Stomach (tissue), 4 donors: ENCODE results near the gene ESCO1.

Experiments
- EP300 ChIP-seq: sonication (generic); formaldehyde crosslinking; IDR thresholded peaks from one replicate; pipeline ENCODE4 v1.6.1; 2017; ENCODE audit warnings: antibody characterized with exemption
- POLR2A ChIP-seq, 4 donors: fragments of 450-650 bp; IDR thresholded peaks; one replicate each; pipeline ENCODE4 v1.6.1; 2016; ENCODE audit warnings: antibody characterized with exemption in 4 of 4, control low read depth in 2 of 4, mild to moderate bottlenecking in 1 of 4, moderate library complexity in 1 of 4
- POLR2AphosphoS5 ChIP-seq, 3 donors: sonication (generic); formaldehyde crosslinking; IDR thresholded peaks; one replicate each; pipeline ENCODE4 v1.6.1; 2016; ENCODE audit warnings: antibody characterized with exemption in 3 of 3
- TF ChIP-seq, protein P1 (sequence below), 7 experiments: fragments of 450-650 bp in 4 of 7; fragments of 200-600 bp in 3 of 7; sonication (generic) in 3 of 7; IDR thresholded peaks; one replicate each; pipeline ENCODE4 v1.5.1; 2016 to 2019; ENCODE audit warnings: antibody characterized with exemption in 7 of 7, control low read depth in 2 of 7, mild to moderate bottlenecking in 1 of 7

DNA sequence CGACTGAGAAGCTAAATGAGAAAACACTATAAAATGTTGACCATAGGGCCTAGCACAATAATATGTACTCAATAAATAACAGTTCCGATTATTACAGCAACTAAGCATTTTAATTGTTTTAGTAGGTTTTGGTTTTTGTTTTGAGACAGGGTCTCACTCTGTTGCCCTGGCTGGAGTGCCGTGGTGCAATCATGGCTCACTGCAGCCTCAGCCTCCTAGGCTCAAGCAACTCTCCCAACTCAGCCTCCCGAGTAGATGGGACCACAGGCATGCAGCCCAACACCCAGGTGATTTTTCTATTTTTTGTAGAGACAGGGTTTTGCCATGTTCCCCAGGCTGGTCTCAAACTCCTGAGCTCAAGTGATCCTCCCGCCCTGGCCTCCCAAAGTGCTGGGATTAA, 54.1 kb downstream of the ESCO1 start:
- TF ChIP-seq, protein P1, sequence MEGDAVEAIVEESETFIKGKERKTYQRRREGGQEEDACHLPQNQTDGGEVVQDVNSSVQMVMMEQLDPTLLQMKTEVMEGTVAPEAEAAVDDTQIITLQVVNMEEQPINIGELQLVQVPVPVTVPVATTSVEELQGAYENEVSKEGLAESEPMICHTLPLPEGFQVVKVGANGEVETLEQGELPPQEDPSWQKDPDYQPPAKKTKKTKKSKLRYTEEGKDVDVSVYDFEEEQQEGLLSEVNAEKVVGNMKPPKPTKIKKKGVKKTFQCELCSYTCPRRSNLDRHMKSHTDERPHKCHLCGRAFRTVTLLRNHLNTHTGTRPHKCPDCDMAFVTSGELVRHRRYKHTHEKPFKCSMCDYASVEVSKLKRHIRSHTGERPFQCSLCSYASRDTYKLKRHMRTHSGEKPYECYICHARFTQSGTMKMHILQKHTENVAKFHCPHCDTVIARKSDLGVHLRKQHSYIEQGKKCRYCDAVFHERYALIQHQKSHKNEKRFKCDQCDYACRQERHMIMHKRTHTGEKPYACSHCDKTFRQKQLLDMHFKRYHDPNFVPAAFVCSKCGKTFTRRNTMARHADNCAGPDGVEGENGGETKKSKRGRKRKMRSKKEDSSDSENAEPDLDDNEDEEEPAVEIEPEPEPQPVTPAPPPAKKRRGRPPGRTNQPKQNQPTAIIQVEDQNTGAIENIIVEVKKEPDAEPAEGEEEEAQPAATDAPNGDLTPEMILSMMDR (IDR thresholded peaks at IDR 0.05): no peak
- TF ChIP-seq POLR2AphosphoS5 (IDR thresholded peaks at IDR 0.05) (no peak), EP300 (no peak), POLR2A (IDR thresholded peaks at IDR 0.05) (no peak)
